ENCODE measurements around the gene SELENOF. TPM values are rescaled to one million over a fixed set of nuclear protein-coding genes. Genes with fewer than 3 reads are reported as not detected.

The SELENOF gene
- total and polyA plus RNA-seq, 2 of the 13 experiments (the other 11 are each of a cell fraction or from before 2014, with no cell fraction given), result 133 to 163 TPM

DNA sequence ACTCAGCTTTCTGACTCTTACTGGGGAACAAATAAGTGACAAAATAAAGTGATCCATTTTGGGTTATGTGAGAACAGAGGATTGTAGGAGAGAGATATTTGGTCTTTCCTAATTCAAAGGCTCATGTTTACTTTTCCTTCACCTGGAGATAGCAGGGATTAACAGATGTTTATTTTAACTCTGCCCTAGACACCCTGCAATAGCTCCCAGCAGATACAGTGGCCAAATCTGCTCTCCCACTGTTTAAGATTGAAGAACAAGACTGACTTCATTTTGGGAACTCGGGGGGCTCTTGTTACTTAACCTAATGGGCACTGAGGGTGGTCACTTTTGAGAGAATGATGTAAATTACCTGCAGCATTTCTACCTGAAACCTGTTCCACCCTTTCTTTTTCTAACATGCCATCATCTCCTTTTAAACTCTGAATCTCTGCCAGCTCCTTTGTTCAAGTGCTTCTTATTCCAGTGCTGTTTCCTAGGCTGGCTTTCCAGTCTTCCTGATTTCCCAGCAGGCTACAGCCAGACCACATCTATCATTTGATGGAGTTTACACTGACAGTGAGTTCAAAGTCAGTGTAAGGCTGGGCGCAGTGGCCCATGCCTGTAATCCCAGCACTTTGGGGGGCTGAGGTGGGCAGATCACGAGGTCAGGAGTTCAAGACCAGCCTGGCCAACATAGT is 90.0 kb downstream of the SELENOF start (continued):
- TF ChIP-seq RARA (CRISPR knock-in tag; IDR thresholded peaks at IDR 0.05) (peak; percentile 73), SYNCRIP (IDR thresholded peaks at IDR 0.05; ENCODE audit: insufficient read depth, low read depth, low read length) (no peak), FOXK1 (CRISPR knock-in tag; IDR thresholded peaks at IDR 0.05; ENCODE audit: borderline replicate concordance, low read depth) (peak; percentile 63; the same call in 1 of the 2 replicates), NR2F2 (IDR thresholded peaks at IDR 0.05; ENCODE audit: borderline replicate concordance, low read depth) (peak; percentile 82; the same call in 1 of the 2 replicates), ARNT2 (CRISPR knock-in tag; IDR thresholded peaks at IDR 0.05; ENCODE audit: low read depth) (no peak), ZSCAN25 (CRISPR knock-in tag; IDR thresholded peaks at IDR 0.05) (peak; percentile 86), KAT7 (CRISPR knock-in tag; IDR thresholded peaks at IDR 0.05; ENCODE audit: borderline replicate concordance) (no peak), YY1 (IDR thresholded peaks at IDR 0.05; ENCODE audit: insufficient read depth, insufficient replicate concordance, low read depth, low read length) (peak; percentile 29), ZNF670 (CRISPR knock-in tag; IDR thresholded peaks at IDR 0.05; ENCODE audit: borderline replicate concordance) (no peak), HMG20B (CRISPR knock-in tag; conservative IDR thresholded peaks at IDR 0.05) (peak; percentile 92), KDM5B (CRISPR knock-in tag; IDR thresholded peaks at IDR 0.05; ENCODE audit: borderline replicate concordance) (no peak), ZNF788 (CRISPR knock-in tag; IDR thresholded peaks at IDR 0.05; ENCODE audit: borderline replicate concordance) (no peak), MEF2D (CRISPR knock-in tag; IDR thresholded peaks at IDR 0.05) (0 out of 2 replicates have a peak, but pooled peaks have one; percentile 26), ZEB1 (IDR thresholded peaks at IDR 0.05; ENCODE audit: insufficient replicate concordance, low read depth) (peak; percentile 36), BORCS8-MEF2B (CRISPR knock-in tag; IDR thresholded peaks at IDR 0.05) (0 out of 2 replicates have a peak, but pooled peaks have one; percentile 37), AKAP8 (CRISPR knock-in tag; IDR thresholded peaks at IDR 0.05) (no peak), CREM (IDR thresholded peaks at IDR 0.05) (peak; percentile 81), CREM (CRISPR knock-in tag; IDR thresholded peaks at IDR 0.05) (no peak), NFRKB (IDR thresholded peaks at IDR 0.05) (no peak), RXRB (CRISPR knock-in tag; IDR thresholded peaks at IDR 0.05; ENCODE audit: borderline replicate concordance) (peak; percentile 89), ZSCAN9 (CRISPR knock-in tag; IDR thresholded peaks at IDR 0.05; ENCODE audit: borderline replicate concordance) (peak; percentile 58; the same call in 1 of the 2 replicates), MED1 (CRISPR knock-in tag; IDR thresholded peaks at IDR 0.05) (peak; percentile 65), TMF1 (CRISPR knock-in tag; IDR thresholded peaks at IDR 0.05; ENCODE audit: low read depth) (no peak), HMG20A (CRISPR knock-in tag; IDR thresholded peaks at IDR 0.05; ENCODE audit: borderline replicate concordance) (peak; percentile 92)
- TF ChIP-seq, protein P1, sequence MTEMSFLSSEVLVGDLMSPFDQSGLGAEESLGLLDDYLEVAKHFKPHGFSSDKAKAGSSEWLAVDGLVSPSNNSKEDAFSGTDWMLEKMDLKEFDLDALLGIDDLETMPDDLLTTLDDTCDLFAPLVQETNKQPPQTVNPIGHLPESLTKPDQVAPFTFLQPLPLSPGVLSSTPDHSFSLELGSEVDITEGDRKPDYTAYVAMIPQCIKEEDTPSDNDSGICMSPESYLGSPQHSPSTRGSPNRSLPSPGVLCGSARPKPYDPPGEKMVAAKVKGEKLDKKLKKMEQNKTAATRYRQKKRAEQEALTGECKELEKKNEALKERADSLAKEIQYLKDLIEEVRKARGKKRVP (CRISPR knock-in tag; IDR thresholded peaks at IDR 0.05), result peak; percentile 48 to 58; a peak in 1 of 4 replicates
- TF ChIP-seq, protein P2, sequence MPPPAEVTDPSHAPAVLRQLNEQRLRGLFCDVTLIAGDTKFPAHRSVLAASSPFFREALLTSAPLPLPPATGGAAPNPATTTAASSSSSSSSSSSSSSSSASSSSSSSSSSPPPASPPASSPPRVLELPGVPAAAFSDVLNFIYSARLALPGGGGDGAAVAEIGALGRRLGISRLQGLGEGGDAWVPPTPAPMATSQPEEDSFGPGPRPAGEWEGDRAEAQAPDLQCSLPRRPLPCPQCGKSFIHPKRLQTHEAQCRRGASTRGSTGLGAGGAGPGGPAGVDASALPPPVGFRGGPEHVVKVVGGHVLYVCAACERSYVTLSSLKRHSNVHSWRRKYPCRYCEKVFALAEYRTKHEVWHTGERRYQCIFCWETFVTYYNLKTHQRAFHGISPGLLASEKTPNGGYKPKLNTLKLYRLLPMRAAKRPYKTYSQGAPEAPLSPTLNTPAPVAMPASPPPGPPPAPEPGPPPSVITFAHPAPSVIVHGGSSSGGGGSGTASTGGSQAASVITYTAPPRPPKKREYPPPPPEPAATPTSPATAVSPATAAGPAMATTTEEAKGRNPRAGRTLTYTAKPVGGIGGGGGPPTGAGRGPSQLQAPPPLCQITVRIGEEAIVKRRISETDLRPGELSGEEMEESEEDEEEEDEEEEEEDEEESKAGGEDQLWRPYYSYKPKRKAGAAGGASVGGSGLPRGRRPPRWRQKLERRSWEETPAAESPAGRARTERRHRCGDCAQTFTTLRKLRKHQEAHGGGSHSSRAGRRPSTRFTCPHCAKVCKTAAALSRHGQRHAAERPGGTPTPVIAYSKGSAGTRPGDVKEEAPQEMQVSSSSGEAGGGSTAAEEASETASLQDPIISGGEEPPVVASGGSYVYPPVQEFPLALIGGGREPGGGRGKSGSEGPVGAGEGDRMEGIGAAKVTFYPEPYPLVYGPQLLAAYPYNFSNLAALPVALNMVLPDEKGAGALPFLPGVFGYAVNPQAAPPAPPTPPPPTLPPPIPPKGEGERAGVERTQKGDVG (CRISPR knock-in tag; IDR thresholded peaks at IDR 0.05; ENCODE audit: borderline replicate concordance), result no peak
- TF ChIP-seq, protein P3, sequence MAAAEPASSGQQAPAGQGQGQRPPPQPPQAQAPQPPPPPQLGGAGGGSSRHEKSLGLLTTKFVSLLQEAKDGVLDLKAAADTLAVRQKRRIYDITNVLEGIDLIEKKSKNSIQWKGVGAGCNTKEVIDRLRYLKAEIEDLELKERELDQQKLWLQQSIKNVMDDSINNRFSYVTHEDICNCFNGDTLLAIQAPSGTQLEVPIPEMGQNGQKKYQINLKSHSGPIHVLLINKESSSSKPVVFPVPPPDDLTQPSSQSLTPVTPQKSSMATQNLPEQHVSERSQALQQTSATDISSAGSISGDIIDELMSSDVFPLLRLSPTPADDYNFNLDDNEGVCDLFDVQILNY (CRISPR knock-in tag; conservative IDR thresholded peaks at IDR 0.05), result no peak
